NCI-H187 (cell line): ENCODE results near the gene MAPRE3.

ENCODE experiments used
- DNase-seq, 2 experiments: peaks; one replicate each; lab custom pipeline; 2025; lab: John Stamatoyannopoulos, UW

The MAPRE3 gene

GRCh38 chr2:27014771-27015433 lies 44.5 kb downstream of the MAPRE3 start:
- DNase-seq, result no peak

GRCh38 chr2:27016801-27017325 lies 46.4 kb downstream of the MAPRE3 start:
- no peak for DNase-seq

- no peak for DNase-seq
These were observed 47.7 kb downstream of the MAPRE3 start for GRCh38 chr2:27018142-27018541.

GRCh38 chr2:27019459-27019858 lies 49.0 kb downstream of the MAPRE3 start:
- DNase-seq, result no peak

GRCh38 chr2:27019931-27020855 lies 49.8 kb downstream of the MAPRE3 start:
- DNase-seq, result no peak

GRCh38 chr2:27021253-27022049 lies 51.0 kb downstream of the MAPRE3 start:
- no peak for DNase-seq

- no peak for DNase-seq
These were observed 53.3 kb downstream of the MAPRE3 start for GRCh38 chr2:27023740-27024139.

GRCh38 chr2:27024188-27024587 lies 53.8 kb downstream of the MAPRE3 start:
- DNase-seq, result no peak

GRCh38 chr2:27024812-27025211 lies 54.4 kb downstream of the MAPRE3 start:
- DNase-seq, result no peak

GRCh38 chr2:27025281-27025800 lies 54.9 kb downstream of the MAPRE3 start:
- no peak for DNase-seq

- DNase-seq, result no peak
These were observed 55.7 kb downstream of the MAPRE3 start for GRCh38 chr2:27025861-27026851.

- DNase-seq, result no peak
These were observed 56.8 kb downstream of the MAPRE3 start for GRCh38 chr2:27027211-27027651.

- no peak for DNase-seq
These were observed 58.6 kb downstream of the MAPRE3 start for GRCh38 chr2:27029051-27029450.

GRCh38 chr2:27032495-27033252 lies 62.2 kb downstream of the MAPRE3 start, which contains the start of gene TMEM214:
TMEM214 (plus strand) TSS chr2:27032965; CDS start chr2:27033016, 51 bp downstream.
- peak; percentile 68 to 84 for DNase-seq

- DNase-seq, result no peak
These were observed 62.9 kb downstream of the MAPRE3 start for GRCh38 chr2:27033253-27033852.

GRCh38 chr2:27038012-27038411 lies 67.6 kb downstream of the MAPRE3 start:
- no peak for DNase-seq

GRCh38 chr2:27038631-27039339 lies 68.3 kb downstream of the MAPRE3 start:
- no peak for DNase-seq

GRCh38 chr2:27039426-27039825 lies 69.0 kb downstream of the MAPRE3 start:
- no peak for DNase-seq

- no peak for DNase-seq
These were observed 69.4 kb downstream of the MAPRE3 start for GRCh38 chr2:27039871-27040270.
